NCI-H2107 treated with DMSO at 0.1 percent for 48 hours (cell line): ENCODE results near the gene CHRNB4.
"Not testable (repeated sequence)": the region's sequence is repeated elsewhere in the genome, so short reads cannot be mapped to it uniquely, and the experiment has no call there.

ENCODE experiments used
- DNase-seq: peaks from one replicate; lab custom pipeline; 2025; ENCODE audit not compliant: unreplicated experiment; lab: John Stamatoyannopoulos, UW

CHRNB4 gene

GRCh38 chr15:78618064-78618463 is 22.9 kb downstream of the CHRNB4 start:
- DNase-seq, result no peak

GRCh38 chr15:78617516-78617915 is 23.5 kb downstream of the CHRNB4 start:
- DNase-seq, result no peak

GRCh38 chr15:78617076-78617475 is 23.9 kb downstream of the CHRNB4 start:
- DNase-seq, result no peak

GRCh38 chr15:78616506-78616905 is 24.5 kb downstream of the CHRNB4 start:
- no peak for DNase-seq

GRCh38 chr15:78615151-78615589 is 25.8 kb downstream of the CHRNB4 start:
- no peak for DNase-seq

GRCh38 chr15:78614021-78614420 is 27.0 kb downstream of the CHRNB4 start:
- DNase-seq, result no peak

- DNase-seq, result not testable (repeated sequence)
Observed at GRCh38 chr15:78609551-78609950, 31.5 kb downstream of the CHRNB4 start.

GRCh38 chr15:78605680-78606079 is 35.3 kb downstream of the CHRNB4 start:
- no peak for DNase-seq

- no peak for DNase-seq
Observed at GRCh38 chr15:78605201-78605600, 35.8 kb downstream of the CHRNB4 start.

GRCh38 chr15:78604420-78604819 is 36.6 kb downstream of the CHRNB4 start:
- DNase-seq, result no peak

GRCh38 chr15:78603467-78603866 is 37.5 kb downstream of the CHRNB4 start:
- DNase-seq, result no peak

GRCh38 chr15:78599189-78599588 is 41.8 kb downstream of the CHRNB4 start:
- DNase-seq, result no peak

- DNase-seq, result no peak
Observed at GRCh38 chr15:78598348-78598747, 42.7 kb downstream of the CHRNB4 start.

GRCh38 chr15:78597583-78597982 is 43.4 kb downstream of the CHRNB4 start:
- DNase-seq, result no peak

GRCh38 chr15:78574944-78575343 is 66.1 kb downstream of the CHRNB4 start:
- no peak for DNase-seq
